GM03348 (cell line): ENCODE data around the gene OOSP1.
"Not testable (repeated sequence)": the region's sequence is repeated elsewhere in the genome, so short reads cannot be mapped to it uniquely, and the experiment has no call there.

ENCODE experiments used
- DNase-seq: peaks from one replicate; pipeline ENCODE4 v3.0.0; 2012; ENCODE audit warnings: low spot score

OOSP1 gene

GRCh38 chr11:59938132-59938531 is at the start of gene OOSP1:
Gene OOSP1, plus strand, starts transcription at chr11:59938432. Its CDS starts 23 bp downstream, at chr11:59938455.
- no peak for DNase-seq

- DNase-seq = no peak
These were observed 46.5 kb upstream of the OOSP1 start for GRCh38 chr11:59891781-59892181.

GRCh38 chr11:59894616-59895015 is 43.6 kb upstream of the OOSP1 start:
- no peak for DNase-seq

GRCh38 chr11:59898046-59898445 is 40.2 kb upstream of the OOSP1 start:
- no peak for DNase-seq

- no peak for DNase-seq
These were observed 39.6 kb upstream of the OOSP1 start for GRCh38 chr11:59898650-59899049.

- DNase-seq = no peak
These were observed 38.7 kb upstream of the OOSP1 start for GRCh38 chr11:59899532-59899931.

GRCh38 chr11:59900366-59901126 is 37.7 kb upstream of the OOSP1 start:
- DNase-seq = no peak

GRCh38 chr11:59901306-59901705 is 36.9 kb upstream of the OOSP1 start:
- peak; percentile 16 for DNase-seq

GRCh38 chr11:59903569-59903968 is 34.7 kb upstream of the OOSP1 start:
- DNase-seq = not testable (repeated sequence)

GRCh38 chr11:59918480-59918879 is 19.8 kb upstream of the OOSP1 start:
- peak; percentile 56 for DNase-seq

- peak; percentile 61 for DNase-seq
These were observed 19.1 kb upstream of the OOSP1 start for GRCh38 chr11:59918987-59919589.

- DNase-seq = no peak
These were observed 14.4 kb upstream of the OOSP1 start for GRCh38 chr11:59923813-59924212.

- no peak for DNase-seq
These were observed 6.5 kb upstream of the OOSP1 start for GRCh38 chr11:59931688-59932087.

- DNase-seq = no peak
These were observed 486 bp downstream of the OOSP1 start for GRCh38 chr11:59938718-59939117.

GRCh38 chr11:59939482-59939881 is 1.2 kb downstream of the OOSP1 start:
- no peak for DNase-seq

- DNase-seq = no peak
These were observed 2.9 kb downstream of the OOSP1 start for GRCh38 chr11:59941091-59941490.

GRCh38 chr11:59943997-59944714 is 5.9 kb downstream of the OOSP1 start:
- no peak for DNase-seq

GRCh38 chr11:59944720-59945119 is 6.5 kb downstream of the OOSP1 start:
- DNase-seq = no peak

- DNase-seq = no peak
These were observed 15.4 kb downstream of the OOSP1 start for GRCh38 chr11:59953463-59954218.

GRCh38 chr11:59954219-59954847 is 16.1 kb downstream of the OOSP1 start:
- DNase-seq = no peak

GRCh38 chr11:59957094-59957493 is 18.9 kb downstream of the OOSP1 start:
- no peak for DNase-seq
